Measurements from ENCODE around the gene MRPL53. TPM values are rescaled to one million over a fixed set of nuclear protein-coding genes. Genes with fewer than 3 reads are reported as not detected.

The MRPL53 gene
- total and polyA plus RNA-seq, 4 donors, result 12.6 to 72.5 (median 36.1) TPM

DNA sequence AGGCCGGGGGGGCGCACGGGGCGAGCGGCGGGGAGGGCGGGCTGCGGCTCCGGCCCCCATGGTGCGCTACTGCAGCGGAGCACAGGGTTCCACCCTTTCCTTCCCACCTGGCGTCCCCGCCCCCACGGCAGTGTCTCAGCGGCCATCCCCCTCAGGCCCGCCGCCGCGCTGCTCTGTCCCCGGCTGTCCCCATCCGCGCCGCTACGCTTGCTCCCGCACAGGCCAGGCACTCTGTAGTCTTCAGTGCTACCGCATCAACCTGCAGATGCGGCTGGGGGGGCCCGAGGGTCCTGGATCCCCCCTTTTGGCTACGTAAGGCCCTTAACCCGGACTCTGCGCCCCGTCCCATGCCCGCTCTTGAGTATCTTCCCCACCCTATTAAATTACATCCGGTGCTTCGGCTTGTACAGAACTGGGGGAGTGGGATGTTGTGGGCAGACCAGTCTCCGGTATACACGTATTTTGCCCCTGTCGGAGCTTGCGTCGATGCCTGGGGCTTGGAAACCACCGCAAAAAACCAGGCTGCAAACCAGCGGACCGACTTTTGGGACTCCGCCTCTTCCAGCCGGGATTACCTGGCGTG lies 14.8 kb downstream of the MRPL53 start:
- H3K4me3 ChIP-seq (ENCODE audit: low read depth in 1 of 3, low read length in 3 of 3), result peak overlapping the region; percentile 65 to 76 (median 75)
- H3K4me1 ChIP-seq (ENCODE audit: control insufficient read depth in 4 of 4, insufficient read depth in 4 of 4, low read length in 3 of 4), result peaks cover 5 to 40% (median 34%) of the 10 kb centered on the region in 4 donors
- peak; percentile 79 for DNase-seq (ENCODE audit: low spot score)
- H3K9ac ChIP-seq (ENCODE audit: low read depth in 1 of 2, low read length in 2 of 2), result peak overlapping the region; percentile 76 to 90
- H3K27me3 ChIP-seq (ENCODE audit: control insufficient read depth in 4 of 4, insufficient read depth in 4 of 4, low read length in 3 of 4), result no peaks in the 10 kb centered on the region
- peak overlapping the region; percentile 97 to 99 for H3K27ac ChIP-seq (ENCODE audit: low read depth in 1 of 2, low read length in 2 of 2)
- WGBS, result under 1% methylated on average over 46 of the region's 46 CpGs
- peaks cover 3 to 13% (median 5%) of the 10 kb centered on the region in 4 donors for H3K36me3 ChIP-seq (ENCODE audit: control insufficient read depth in 4 of 4, insufficient read depth in 3 of 4, low read depth in 1 of 4, low read length in 3 of 4)
- no peaks in the 10 kb centered on the region for H3K9me3 ChIP-seq (ENCODE audit: control insufficient read depth in 4 of 4, low read length in 3 of 4)
- TF ChIP-seq REST (IDR thresholded peaks at IDR 0.05) (peak; percentile 84), GABPA (IDR thresholded peaks at IDR 0.05 in 1 of 2, conservative IDR thresholded peaks at IDR 0.05 in 1 of 2) (no peak), ATF3 (IDR thresholded peaks at IDR 0.05) (no peak), HNF4G (IDR thresholded peaks at IDR 0.05) (no peak)
- TF ChIP-seq, protein P1, sequence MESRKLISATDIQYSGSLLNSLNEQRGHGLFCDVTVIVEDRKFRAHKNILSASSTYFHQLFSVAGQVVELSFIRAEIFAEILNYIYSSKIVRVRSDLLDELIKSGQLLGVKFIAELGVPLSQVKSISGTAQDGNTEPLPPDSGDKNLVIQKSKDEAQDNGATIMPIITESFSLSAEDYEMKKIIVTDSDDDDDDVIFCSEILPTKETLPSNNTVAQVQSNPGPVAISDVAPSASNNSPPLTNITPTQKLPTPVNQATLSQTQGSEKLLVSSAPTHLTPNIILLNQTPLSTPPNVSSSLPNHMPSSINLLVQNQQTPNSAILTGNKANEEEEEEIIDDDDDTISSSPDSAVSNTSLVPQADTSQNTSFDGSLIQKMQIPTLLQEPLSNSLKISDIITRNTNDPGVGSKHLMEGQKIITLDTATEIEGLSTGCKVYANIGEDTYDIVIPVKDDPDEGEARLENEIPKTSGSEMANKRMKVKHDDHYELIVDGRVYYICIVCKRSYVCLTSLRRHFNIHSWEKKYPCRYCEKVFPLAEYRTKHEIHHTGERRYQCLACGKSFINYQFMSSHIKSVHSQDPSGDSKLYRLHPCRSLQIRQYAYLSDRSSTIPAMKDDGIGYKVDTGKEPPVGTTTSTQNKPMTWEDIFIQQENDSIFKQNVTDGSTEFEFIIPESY (IDR thresholded peaks at IDR 0.05), result no peak

GRCh38 chr2:74457129-74457548 lies 15.3 kb downstream of the MRPL53 start:
- peak overlapping the region; percentile 44 to 75 (median 65) for H3K4me3 ChIP-seq (ENCODE audit: low read depth in 1 of 3, low read length in 3 of 3)
- H3K9ac ChIP-seq (ENCODE audit: low read depth in 1 of 2, low read length in 2 of 2), result no peak overlapping the region
- peaks cover 0 to 8% (median 5%) of the 10 kb centered on the region in 4 donors for H3K36me3 ChIP-seq (ENCODE audit: control insufficient read depth in 4 of 4, insufficient read depth in 3 of 4, low read depth in 1 of 4, low read length in 3 of 4)
- H3K9me3 ChIP-seq (ENCODE audit: control insufficient read depth in 4 of 4, low read length in 3 of 4), result no peaks in the 10 kb centered on the region
- peak overlapping the region; percentile 97 to 99 for H3K27ac ChIP-seq (ENCODE audit: low read depth in 1 of 2, low read length in 2 of 2)
- no peak for DNase-seq (ENCODE audit: low spot score)
- H3K27me3 ChIP-seq (ENCODE audit: control insufficient read depth in 4 of 4, insufficient read depth in 4 of 4, low read length in 3 of 4), result no peaks in the 10 kb centered on the region
- WGBS, result under 1% methylated on average over 27 of the region's 27 CpGs
- peaks cover 5 to 40% (median 34%) of the 10 kb centered on the region in 4 donors for H3K4me1 ChIP-seq (ENCODE audit: control insufficient read depth in 4 of 4, insufficient read depth in 4 of 4, low read length in 3 of 4)
- TF ChIP-seq NR2F2 (IDR thresholded peaks at IDR 0.05), result no peak
- no peak for TF ChIP-seq EGR1 (IDR thresholded peaks at IDR 0.05; ENCODE audit: low read depth in 2 of 2)
- TF ChIP-seq, protein P2, sequence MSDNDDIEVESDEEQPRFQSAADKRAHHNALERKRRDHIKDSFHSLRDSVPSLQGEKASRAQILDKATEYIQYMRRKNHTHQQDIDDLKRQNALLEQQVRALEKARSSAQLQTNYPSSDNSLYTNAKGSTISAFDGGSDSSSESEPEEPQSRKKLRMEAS (IDR thresholded peaks at IDR 0.05), result no peak
- no peak for TF ChIP-seq GABPA (IDR thresholded peaks at IDR 0.05 in 1 of 2, conservative IDR thresholded peaks at IDR 0.05 in 1 of 2)
- no peak for TF ChIP-seq RXRA (IDR thresholded peaks at IDR 0.05)
- no peak for TF ChIP-seq RAD21 (IDR thresholded peaks at IDR 0.05)
- TF ChIP-seq TAF1 (conservative IDR thresholded peaks at IDR 0.05), result no peak
- TF ChIP-seq JUND (IDR thresholded peaks at IDR 0.05), result no peak
- TF ChIP-seq FOXA2 (IDR thresholded peaks at IDR 0.05), result no peak
- no peak for TF ChIP-seq FOXA1 (IDR thresholded peaks at IDR 0.05)
- TF ChIP-seq ATF3 (IDR thresholded peaks at IDR 0.05), result no peak
- no peak for TF ChIP-seq REST (IDR thresholded peaks at IDR 0.05)
